ENCODE data around the gene MMP17. TPM values are rescaled to one million over a fixed set of nuclear protein-coding genes. Genes with fewer than 3 reads are reported as not detected.

MMP17 gene
- total and polyA plus RNA-seq, 4 donors, result 1.0 to 5.4 (median 3.6) TPM

GRCh38 chr12:131824450-131824849 lies 3.7 kb upstream of the MMP17 start:
- Histone ChIP-seq H3K36me3 (ENCODE audit: control insufficient read depth in 1 of 2, insufficient read depth in 2 of 2, low read length in 1 of 2) (no peaks in the 10 kb centered on the region), H3K27ac (ENCODE audit: low read depth in 1 of 2, low read length in 2 of 2) (no peak overlapping the region), H3K4me1 (ENCODE audit: control insufficient read depth in 1 of 2, insufficient read depth in 2 of 2, low read length in 2 of 2) (no peaks in the 10 kb centered on the region), H3K27me3 (ENCODE audit: control insufficient read depth in 1 of 2, insufficient read depth in 2 of 2, low read length in 1 of 2) (no peaks in the 10 kb centered on the region), H3K9me3 (ENCODE audit: control insufficient read depth, low read length) (no peaks in the 10 kb centered on the region), H3K4me3 (ENCODE audit: low read length in 2 of 2) (no peak overlapping the region)
- intact Hi-C loops (cut with DNase I), result no loop called here
- no peak for DNase-seq
- 92 to 94% methylated on average over 6 of the region's 6 CpGs for WGBS, 2 donors
- ATAC-seq (ENCODE audit: low FRiP score), result no peak

- intact Hi-C loops (cut with DNase I), result no loop called here
Observed at GRCh38 chr12:131825146-131825892, 2.9 kb upstream of the MMP17 start.

GRCh38 chr12:131826097-131826928 lies 1.9 kb upstream of the MMP17 start:
- 82% methylated on average over 23 of the region's 23 CpGs for WGBS, 2 donors
- no peak overlapping the region for H3K27ac ChIP-seq (ENCODE audit: low read depth in 1 of 2, low read length in 2 of 2)
- intact Hi-C loops (cut with DNase I), result no loop called here
- no peak overlapping the region for H3K4me3 ChIP-seq (ENCODE audit: low read length in 2 of 2)
- no peaks in the 10 kb centered on the region for H3K4me1 ChIP-seq (ENCODE audit: control insufficient read depth in 1 of 2, insufficient read depth in 2 of 2, low read length in 2 of 2)
- no peaks in the 10 kb centered on the region for H3K9me3 ChIP-seq (ENCODE audit: control insufficient read depth, low read length)
- DNase-seq (no peak), ATAC-seq (ENCODE audit: low FRiP score) (no peak)
- no peaks in the 10 kb centered on the region for H3K36me3 ChIP-seq (ENCODE audit: control insufficient read depth in 1 of 2, insufficient read depth in 2 of 2, low read length in 1 of 2)
- no peaks in the 10 kb centered on the region for H3K27me3 ChIP-seq (ENCODE audit: control insufficient read depth in 1 of 2, insufficient read depth in 2 of 2, low read length in 1 of 2)

More at GRCh38 chr12:131825146-131825892, 2.9 kb upstream of the MMP17 start:
- Histone ChIP-seq H3K4me3 (ENCODE audit: low read length in 2 of 2) (no peak overlapping the region), H3K27ac (ENCODE audit: low read depth in 1 of 2, low read length in 2 of 2) (no peak overlapping the region), H3K27me3 (ENCODE audit: control insufficient read depth in 1 of 2, insufficient read depth in 2 of 2, low read length in 1 of 2) (no peaks in the 10 kb centered on the region), H3K36me3 (ENCODE audit: control insufficient read depth in 1 of 2, insufficient read depth in 2 of 2, low read length in 1 of 2) (no peaks in the 10 kb centered on the region), H3K9me3 (ENCODE audit: control insufficient read depth, low read length) (no peaks in the 10 kb centered on the region), H3K4me1 (ENCODE audit: control insufficient read depth in 1 of 2, insufficient read depth in 2 of 2, low read length in 2 of 2) (no peaks in the 10 kb centered on the region)
- DNase-seq (no peak), ATAC-seq (ENCODE audit: low FRiP score) (no peak)
- 45 to 49% methylated on average over 18 of the region's 18 CpGs for WGBS, 2 donors

DNA sequence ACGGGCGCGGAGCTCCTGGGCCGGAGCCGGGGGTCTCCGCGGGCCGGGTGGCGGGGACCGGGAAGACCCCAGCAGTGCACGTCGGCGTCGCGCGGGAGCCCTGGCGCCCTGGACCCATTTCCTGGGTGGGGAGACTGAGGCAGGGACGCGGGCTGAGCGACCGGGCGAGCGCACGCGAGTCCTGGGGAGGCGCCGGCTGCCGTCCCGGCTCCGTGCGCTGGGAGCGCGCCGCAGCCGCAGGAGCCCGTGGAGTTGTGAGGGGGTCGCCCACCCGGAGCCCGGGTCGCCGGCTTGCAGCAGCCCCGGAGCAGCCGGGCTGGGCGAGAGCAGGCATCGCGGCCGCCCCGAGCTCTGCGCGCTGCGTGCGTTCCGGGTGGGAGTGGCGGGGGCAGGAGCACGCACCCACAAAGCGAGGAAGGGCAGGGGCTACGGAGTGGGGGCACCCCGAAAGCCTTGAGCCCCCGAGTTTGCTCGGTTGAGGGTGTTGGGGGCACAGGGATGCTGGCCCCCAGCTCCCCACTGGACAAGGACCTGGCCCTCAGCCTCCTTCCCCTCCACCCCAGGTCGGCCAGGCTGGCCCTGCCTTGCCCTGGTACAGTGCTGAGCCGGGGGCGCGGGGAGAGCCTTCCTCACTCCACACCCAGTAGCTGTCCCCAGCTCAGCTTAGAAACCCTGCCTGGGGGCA lies 620 bp downstream of the MMP17 start:
- DNase-seq (peak in 1 of 2 donors; percentile 80), ATAC-seq (ENCODE audit: low FRiP score) (peak; percentile 3)
- Histone ChIP-seq H3K4me3 (ENCODE audit: low read length in 2 of 2) (peak overlapping the region in 1 of 2 donors; percentile 27), H3K9me3 (ENCODE audit: control insufficient read depth, low read length) (no peaks in the 10 kb centered on the region), H3K27ac (ENCODE audit: low read depth in 1 of 2, low read length in 2 of 2) (no peak overlapping the region), H3K36me3 (ENCODE audit: control insufficient read depth in 1 of 2, insufficient read depth in 2 of 2, low read length in 1 of 2) (no peaks in the 10 kb centered on the region), H3K27me3 (ENCODE audit: control insufficient read depth in 1 of 2, insufficient read depth in 2 of 2, low read length in 1 of 2) (no peaks in the 10 kb centered on the region), H3K4me1 (ENCODE audit: control insufficient read depth in 1 of 2, insufficient read depth in 2 of 2, low read length in 2 of 2) (no peaks in the 10 kb centered on the region)
- 1% methylated on average over 53 to 64 of the region's 64 CpGs for WGBS, 2 donors
- intact Hi-C loops (cut with DNase I), result no loop called here

DNA sequence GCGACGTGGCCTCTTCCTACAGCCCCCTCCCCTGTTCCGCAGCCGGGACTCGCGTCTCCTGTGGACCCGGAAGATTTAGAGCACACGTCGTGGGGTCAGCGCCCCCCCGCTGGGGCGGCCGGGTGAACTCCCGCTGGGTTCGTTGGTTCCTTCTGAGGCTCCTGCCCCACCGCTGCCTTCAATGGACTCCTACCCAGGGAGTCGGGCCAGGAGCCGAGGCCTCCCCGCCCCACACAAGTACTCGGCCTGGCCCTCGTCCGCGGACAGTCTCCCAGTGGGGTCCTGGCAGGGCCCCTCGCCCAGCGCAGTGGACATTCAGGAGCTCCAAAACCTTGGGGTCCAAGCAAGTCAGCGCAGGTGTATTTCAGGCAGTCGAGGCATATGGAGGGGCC lies 1.2 kb downstream of the MMP17 start:
- Histone ChIP-seq H3K9me3 (ENCODE audit: control insufficient read depth, low read length) (no peaks in the 10 kb centered on the region), H3K27me3 (ENCODE audit: control insufficient read depth in 1 of 2, insufficient read depth in 2 of 2, low read length in 1 of 2) (no peaks in the 10 kb centered on the region), H3K4me3 (ENCODE audit: low read length in 2 of 2) (no peak overlapping the region), H3K27ac (ENCODE audit: low read depth in 1 of 2, low read length in 2 of 2) (no peak overlapping the region), H3K4me1 (ENCODE audit: control insufficient read depth in 1 of 2, insufficient read depth in 2 of 2, low read length in 2 of 2) (no peaks in the 10 kb centered on the region), H3K36me3 (ENCODE audit: control insufficient read depth in 1 of 2, insufficient read depth in 2 of 2, low read length in 1 of 2) (no peaks in the 10 kb centered on the region)
- DNase-seq, result peak in 1 of 2 donors; percentile 78
- intact Hi-C loops (cut with DNase I), result no loop called here
- ATAC-seq (ENCODE audit: low FRiP score), result peak; percentile 4
- 3 to 5% methylated on average over 25 to 27 of the region's 27 CpGs for WGBS, 2 donors

GRCh38 chr12:131829791-131830334 lies 1.7 kb downstream of the MMP17 start:
- Histone ChIP-seq H3K27ac (ENCODE audit: low read depth in 1 of 2, low read length in 2 of 2) (no peak overlapping the region), H3K9me3 (ENCODE audit: control insufficient read depth, low read length) (no peaks in the 10 kb centered on the region), H3K36me3 (ENCODE audit: control insufficient read depth in 1 of 2, insufficient read depth in 2 of 2, low read length in 1 of 2) (no peaks in the 10 kb centered on the region), H3K4me3 (ENCODE audit: low read length in 2 of 2) (no peak overlapping the region), H3K4me1 (ENCODE audit: control insufficient read depth in 1 of 2, insufficient read depth in 2 of 2, low read length in 2 of 2) (no peaks in the 10 kb centered on the region), H3K27me3 (ENCODE audit: control insufficient read depth in 1 of 2, insufficient read depth in 2 of 2, low read length in 1 of 2) (no peaks in the 10 kb centered on the region)
- no peak for ATAC-seq (ENCODE audit: low FRiP score)
- DNase-seq, result peak; percentile 48 to 77
- 11 to 14% methylated on average over 22 to 28 of the region's 28 CpGs for WGBS, 2 donors
- intact Hi-C loops (cut with DNase I), result no loop called here

GRCh38 chr12:131830335-131830913 lies 2.2 kb downstream of the MMP17 start:
- Histone ChIP-seq H3K27ac (ENCODE audit: low read depth in 1 of 2, low read length in 2 of 2) (no peak overlapping the region), H3K36me3 (ENCODE audit: control insufficient read depth in 1 of 2, insufficient read depth in 2 of 2, low read length in 1 of 2) (no peaks in the 10 kb centered on the region), H3K9me3 (ENCODE audit: control insufficient read depth, low read length) (no peaks in the 10 kb centered on the region), H3K4me1 (ENCODE audit: control insufficient read depth in 1 of 2, insufficient read depth in 2 of 2, low read length in 2 of 2) (no peaks in the 10 kb centered on the region), H3K4me3 (ENCODE audit: low read length in 2 of 2) (peak overlapping the region in 1 of 2 donors; percentile 20), H3K27me3 (ENCODE audit: control insufficient read depth in 1 of 2, insufficient read depth in 2 of 2, low read length in 1 of 2) (no peaks in the 10 kb centered on the region)
- WGBS, 2 donors, result 1% methylated on average over 36 to 50 of the region's 50 CpGs
- peak; percentile 83 to 91 for DNase-seq
- intact Hi-C loops (cut with DNase I), result no loop called here
- peak; percentile 82 for ATAC-seq (ENCODE audit: low FRiP score)

DNA sequence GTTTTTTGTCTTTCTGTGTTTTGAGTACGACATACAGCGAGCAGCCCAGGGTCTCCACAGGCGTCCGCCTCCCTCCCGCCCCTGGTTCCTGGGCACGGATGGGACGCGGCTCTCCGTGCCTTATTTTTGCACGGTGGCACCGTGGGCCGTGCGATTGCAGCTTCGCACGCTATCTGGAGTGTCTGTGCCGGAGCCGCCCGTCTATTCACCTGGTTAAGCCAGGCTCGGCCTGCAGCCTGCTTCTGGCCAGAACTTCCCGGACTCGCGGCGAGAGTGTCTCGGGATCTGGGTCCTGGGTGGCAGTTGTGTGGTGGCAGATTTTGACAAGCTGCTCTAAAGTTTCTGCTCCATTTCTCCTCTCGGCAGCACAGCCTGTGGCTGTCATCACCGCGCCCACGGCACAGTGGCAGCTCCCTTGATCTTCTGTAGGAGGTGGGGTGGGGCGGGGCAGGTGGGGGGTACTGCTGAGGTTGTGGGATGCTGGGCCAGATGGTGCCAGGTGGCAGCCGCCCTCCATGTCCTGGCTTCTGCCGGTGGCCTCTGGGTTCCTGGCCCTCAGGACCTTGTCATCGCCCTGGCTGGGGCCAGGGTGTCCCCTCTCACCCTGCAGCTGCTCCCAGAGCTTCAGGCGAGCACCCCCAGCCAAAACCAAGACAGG lies 2.9 kb downstream of the MMP17 start:
- H3K27me3 ChIP-seq (ENCODE audit: control insufficient read depth in 1 of 2, insufficient read depth in 2 of 2, low read length in 1 of 2), result no peaks in the 10 kb centered on the region
- intact Hi-C loops (cut with DNase I), result no loop called here

More for the DNA sequence above, 2.9 kb downstream of the MMP17 start:
- H3K36me3 ChIP-seq (ENCODE audit: control insufficient read depth in 1 of 2, insufficient read depth in 2 of 2, low read length in 1 of 2), result no peaks in the 10 kb centered on the region
- no peaks in the 10 kb centered on the region for H3K9me3 ChIP-seq (ENCODE audit: control insufficient read depth, low read length)
- H3K4me1 ChIP-seq (ENCODE audit: control insufficient read depth in 1 of 2, insufficient read depth in 2 of 2, low read length in 2 of 2), result no peaks in the 10 kb centered on the region
- DNase-seq (peak in 1 of 2 donors; percentile 75), ATAC-seq (ENCODE audit: low FRiP score) (peak; percentile 11)
- no peak overlapping the region for H3K27ac ChIP-seq (ENCODE audit: low read depth in 1 of 2, low read length in 2 of 2)
- peak overlapping the region in 1 of 2 donors; percentile 20 for H3K4me3 ChIP-seq (ENCODE audit: low read length in 2 of 2)
- 4% methylated on average over 33 of the region's 33 CpGs for WGBS, 2 donors
